Kidney capillary endothelial cell (primary cell): Measurements from ENCODE around the gene EHD1.

Experiments
- DNase-seq: peaks from one replicate; pipeline ENCODE4 v3.0.0-alpha.2; 2018; ENCODE audit warnings: low spot score

The EHD1 gene

DNA sequence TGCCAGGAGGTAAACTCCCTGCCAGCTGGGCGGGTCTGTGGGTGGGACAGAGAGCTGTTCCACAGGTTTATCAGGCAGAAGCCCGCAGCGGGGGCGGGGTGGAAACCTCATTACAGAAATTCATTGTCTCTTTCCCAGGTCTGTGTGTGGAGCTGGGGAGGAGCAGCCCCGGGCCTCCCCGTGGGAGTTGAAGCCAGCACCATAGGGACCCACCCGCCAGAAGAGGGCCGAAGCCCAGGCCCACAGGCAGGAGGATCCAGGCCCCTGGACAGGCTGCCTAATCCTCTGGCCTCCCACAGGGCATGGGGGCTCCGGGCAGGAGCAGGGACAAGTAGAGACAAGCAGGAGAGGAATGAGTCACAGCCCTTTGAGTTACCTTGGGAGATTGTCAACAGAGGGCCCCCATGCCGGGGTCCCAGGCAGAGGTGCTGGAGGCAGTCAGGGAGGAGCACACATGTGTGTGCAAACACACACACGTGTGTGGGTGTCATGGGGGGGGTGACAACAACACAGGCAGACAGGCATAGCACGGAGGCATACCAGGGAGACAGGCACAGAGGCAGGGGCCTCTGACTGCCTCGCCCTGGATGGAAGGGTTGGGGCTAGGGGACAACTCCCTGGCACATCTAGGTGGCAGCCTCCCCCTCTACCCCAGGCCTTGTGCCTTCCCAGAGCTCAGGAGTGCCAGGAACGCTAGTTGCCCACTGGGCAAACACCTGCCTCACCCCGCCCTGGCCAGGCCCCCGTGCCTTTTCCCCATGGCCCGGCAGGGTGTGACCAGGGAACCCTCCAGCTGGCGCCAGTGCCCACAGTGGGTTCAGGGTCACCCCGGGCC, 35.4 kb downstream of the EHD1 start:
- no peak for DNase-seq

DNA sequence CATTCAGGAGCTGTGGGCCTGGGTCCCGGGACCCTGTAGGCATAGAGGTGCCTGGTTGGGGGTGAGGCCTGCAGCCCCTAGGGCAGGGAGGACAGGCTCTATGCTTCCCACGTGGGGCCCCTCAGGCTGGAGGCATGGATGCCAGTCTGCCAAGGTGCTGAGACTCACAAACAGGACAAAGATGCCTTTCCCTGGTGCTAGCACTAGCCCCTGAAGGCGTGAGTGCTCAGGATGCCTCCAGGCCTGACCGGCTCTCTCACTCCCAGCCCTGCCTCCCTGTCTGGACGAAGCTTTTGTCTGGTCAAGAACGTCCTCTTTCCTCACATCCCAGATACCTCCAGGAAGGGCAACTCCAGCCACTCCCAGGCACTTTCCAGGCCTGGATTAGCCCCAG, 36.1 kb downstream of the EHD1 start:
- no peak for DNase-seq

DNA sequence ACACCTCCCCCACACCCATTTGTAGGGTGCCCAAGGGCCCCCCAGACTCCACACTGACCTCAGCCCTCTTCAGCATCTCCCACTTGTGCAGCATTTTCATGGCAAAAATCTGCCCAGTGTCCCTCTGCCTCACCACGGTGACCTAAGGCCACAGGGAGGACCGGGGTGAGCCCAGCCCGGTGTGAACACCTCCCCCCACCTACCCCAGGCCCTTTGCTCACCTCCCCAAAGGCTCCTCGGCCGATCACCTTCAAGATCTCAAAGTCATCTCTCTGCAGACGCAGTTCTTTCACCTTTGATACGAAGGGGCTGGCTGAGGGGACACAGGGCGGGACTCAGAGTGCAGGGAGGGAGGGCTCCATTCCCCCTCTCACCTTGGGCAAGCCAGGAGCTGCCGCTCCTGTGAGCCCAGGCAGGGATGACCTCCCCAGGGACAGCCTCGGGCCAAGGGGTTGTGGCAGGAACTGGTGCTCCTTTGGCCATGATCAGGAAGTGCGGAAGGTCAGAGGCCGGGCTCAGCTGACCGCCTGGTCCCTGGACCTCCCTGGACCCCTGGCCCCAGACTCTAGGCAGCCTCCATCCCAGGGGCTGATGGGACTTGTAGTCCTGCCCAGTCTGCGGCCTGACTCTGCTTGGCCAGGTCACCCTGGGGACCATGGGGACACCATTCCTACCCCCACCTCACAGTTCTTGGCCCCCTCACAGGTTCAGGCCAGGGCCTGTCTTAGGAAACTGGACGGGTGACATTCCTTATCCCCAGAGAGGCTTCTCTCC, 36.6 kb downstream of the EHD1 start:
- no peak for DNase-seq

DNA sequence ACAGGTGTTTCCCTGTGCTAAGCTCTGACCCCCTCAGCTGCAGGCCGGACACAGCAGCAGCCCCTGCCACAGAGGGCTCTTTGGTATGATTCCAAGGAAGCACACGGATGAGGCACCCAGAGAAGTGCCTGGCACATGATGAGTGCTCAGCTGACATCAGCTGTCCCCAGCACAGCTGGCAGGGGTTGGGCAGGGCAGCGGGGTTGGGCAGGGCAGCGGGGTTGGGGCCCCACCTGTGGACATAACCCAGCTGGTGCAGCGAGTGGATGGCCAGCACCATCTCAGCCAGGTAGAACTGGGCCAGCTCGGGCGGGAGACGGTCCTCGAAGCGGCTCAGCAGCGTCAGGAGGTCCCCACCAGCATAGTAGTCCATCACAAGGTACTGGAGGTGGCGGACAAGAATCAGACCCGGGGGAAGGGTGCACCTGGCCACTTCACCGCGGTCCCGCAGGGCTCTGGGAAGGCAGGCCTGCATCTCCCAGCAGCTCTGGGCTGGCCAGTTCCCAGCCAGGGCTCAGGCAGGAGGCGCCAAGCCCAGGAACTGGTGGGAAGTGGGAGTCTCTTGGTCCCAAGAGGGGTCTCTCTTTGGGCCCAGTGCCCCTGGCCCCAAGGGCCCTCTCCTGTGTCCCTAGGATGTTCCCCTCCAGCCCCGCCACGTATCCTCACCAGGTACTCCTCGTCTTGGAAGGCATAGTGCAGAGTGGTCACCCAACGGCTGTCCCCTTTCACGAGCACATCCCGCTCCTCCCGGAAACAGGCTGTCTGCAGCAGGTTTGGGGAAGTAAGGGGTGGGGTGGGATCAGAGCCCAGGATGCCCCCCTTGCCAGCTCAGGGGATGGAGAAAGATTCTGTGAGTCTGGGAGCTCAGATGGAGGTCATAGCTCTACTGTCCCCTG, 38.3 kb downstream of the EHD1 start:
- DNase-seq: no peak

DNA sequence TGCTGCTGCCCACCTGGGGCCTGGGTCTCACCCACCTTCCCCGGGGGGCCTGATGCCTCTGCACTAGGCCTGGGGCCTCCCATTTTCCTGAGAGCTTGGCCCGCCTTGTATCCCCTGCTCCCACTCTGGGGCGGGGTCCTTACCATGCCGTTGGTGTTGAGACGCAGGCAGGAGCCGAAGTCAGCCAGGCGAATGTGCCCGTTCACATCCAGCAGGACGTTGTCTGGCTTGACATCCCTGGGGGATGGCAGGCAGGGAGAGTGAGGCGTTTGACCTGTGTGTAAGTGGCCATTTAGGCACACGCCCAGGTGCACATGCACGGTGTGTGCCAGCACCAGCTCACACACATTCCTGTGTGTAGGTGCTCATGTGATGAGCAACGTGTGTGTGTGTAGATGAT, 39.1 kb downstream of the EHD1 start:
- DNase-seq: no peak

DNA sequence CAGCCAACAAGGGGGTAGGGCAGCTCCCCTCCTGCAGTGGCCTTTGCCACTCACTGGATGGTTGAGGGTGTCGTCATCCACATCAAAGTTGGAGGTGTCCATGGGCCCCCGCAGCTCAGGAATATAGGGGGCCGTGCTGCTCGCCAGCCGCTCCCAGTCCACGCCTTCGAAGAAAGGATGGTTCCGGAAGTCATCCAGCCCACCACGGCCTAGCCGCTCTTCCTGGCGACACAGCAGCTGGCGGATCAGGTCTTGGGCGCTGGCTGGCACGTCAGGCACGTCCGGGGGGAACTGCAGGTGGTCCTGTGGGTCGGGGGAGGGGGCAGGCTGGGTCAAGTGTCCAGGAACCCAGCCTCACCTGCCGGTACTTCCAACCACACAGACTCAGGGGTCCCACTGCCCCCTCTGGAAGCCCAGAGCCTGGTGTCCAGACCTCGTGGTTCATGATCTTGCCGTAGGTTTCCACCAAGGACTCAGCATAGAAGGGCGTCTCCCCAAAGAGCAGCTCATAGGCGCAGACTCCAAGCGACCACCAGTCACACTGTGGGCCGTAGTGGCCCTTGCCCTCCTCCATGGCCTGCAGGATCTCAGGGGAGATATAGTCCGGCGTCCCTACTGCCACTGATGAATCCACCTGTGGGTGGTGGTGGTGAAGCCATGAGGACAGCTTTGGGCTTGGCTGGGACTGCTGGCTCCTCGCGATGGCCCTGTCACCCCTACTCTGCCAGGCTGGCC, 39.7 kb downstream of the EHD1 start:
- no peak for DNase-seq

DNA sequence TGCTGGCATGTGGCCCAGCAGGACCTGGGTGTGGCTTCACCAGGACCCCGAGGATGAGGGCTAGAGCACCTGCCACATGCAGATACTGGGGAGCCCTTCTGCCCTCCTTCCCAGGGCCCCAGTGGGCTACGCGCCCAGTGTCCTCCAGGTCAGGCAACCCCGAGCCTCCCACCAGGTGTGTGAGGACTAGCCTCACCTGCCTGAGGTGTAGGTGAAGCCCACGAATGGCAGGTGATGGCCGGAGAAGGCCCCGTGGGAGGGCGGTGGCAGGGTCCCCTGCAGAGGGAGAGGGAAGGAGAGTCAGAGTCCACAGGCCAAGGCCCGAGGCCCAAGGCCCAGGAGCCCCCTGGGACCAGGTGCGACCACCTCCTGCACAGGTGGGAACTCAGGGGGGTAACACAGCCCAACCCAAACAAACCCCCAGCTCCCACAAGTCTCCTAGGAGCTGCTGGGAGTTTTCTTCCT, 40.5 kb downstream of the EHD1 start:
- DNase-seq: no peak

DNA sequence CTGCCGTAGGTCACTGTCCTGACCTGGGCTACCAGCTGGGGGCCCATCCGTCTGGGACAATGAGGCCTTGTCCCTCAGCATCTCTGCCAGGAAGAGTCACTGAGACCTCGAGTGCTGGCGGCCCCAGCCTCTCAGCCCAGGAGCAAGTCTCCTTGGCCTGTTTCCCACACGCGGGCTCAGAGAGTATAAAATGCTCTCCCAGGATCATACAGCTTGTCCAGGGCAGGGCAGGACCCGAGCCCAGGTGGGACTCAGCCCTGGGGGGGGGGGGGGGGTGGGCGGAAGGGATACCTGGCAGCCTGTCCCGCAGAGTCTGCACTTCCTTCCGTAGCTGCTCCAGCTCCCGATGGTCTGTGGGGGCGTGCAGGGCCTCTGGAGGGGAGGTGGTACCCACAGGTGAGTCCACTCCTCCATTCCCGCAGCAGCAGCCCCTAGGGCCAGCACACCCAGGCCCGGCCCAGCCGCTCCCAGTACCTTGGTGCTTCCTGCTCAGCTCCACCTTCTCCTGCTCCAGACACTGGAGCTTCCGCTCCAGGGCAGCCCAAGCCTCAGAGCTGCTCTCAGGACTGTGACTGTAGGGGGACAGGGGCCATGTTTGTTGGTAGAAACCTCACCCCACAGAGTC, 41.9 kb downstream of the EHD1 start:
- DNase-seq: no peak

DNA sequence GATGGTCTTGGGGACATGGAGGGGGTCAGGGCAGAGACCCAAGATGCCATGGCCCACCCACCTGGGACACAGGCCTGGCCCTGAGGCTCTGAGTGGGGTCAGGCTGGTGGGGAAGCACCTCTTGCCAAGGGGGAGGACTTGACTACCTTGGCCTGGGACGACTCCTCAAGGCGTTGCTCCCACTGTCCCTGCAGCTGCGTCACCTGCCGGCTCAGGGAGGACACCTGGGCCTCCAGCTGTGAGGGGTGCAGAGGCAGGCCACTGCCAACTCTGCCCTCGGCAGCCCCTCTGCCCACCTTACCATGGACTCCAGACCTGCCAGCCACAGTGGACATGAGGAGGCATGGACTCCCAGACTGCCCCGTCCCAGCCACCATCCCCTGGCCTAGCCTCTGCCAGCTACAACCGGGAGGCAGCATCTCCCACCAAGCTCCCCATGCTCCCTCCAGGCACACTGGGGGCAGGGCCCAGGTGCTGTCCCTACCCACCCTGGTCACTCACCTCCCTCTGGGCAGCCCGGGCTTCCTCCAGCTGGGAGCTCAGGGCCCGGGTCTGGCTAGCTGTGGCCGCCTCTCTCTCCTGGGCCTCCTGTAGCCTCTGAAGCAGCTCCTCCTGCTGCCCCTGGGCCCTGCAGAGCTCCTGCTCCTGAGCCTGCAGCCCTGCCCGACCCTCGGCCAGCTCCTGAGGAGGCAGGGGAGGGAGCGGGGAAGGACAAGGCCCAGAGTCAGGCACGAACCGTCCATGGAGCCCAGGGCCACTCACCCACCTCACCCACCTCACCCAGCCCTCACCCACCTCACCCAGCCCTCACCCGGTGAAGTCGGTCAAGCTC, 42.6 kb downstream of the EHD1 start:
- no peak for DNase-seq

DNA sequence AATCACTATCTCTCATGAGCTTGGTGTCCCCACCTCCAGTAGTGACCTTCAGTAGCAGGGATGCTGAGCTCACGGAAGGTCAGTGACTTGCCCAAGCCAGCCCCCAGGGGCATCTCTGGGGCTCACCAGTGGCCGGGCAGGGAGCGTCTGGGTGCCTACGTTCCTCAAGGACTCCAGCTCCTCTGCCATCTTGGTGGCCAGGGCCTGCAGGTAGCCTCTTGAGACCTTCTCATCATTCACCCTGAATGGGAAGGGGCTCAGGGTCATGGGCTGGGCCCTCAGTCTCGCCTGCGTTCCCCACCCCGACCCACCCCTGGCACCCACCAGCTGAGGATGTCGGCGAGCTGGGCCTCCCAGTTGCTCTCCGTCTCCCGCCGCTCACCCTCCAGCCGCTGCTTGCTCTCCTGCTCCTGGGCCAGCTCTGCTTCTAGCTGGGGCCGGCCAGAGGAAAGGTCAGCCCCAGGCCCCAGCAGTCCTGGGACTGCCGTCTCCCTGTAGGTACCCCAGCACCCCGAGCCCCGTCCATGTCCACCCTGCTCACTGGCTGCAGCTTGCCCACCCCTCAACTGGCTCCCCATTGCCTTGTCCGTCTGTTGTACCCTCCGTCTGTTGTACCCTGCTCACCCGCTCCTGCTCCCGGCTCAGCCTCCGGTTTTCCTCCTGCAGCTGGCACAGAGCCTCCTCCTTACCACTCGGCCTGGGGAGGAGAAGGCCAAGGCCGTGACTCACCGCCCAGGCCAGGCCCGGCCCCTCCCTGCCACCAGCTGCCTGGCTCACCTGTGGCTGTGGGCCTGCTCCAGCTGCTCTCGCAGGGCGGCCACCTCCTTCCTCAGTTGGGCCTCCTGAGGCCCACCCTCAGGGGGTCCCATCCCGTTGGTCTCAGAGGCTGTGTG, 43.5 kb downstream of the EHD1 start:
- no peak for DNase-seq

DNA sequence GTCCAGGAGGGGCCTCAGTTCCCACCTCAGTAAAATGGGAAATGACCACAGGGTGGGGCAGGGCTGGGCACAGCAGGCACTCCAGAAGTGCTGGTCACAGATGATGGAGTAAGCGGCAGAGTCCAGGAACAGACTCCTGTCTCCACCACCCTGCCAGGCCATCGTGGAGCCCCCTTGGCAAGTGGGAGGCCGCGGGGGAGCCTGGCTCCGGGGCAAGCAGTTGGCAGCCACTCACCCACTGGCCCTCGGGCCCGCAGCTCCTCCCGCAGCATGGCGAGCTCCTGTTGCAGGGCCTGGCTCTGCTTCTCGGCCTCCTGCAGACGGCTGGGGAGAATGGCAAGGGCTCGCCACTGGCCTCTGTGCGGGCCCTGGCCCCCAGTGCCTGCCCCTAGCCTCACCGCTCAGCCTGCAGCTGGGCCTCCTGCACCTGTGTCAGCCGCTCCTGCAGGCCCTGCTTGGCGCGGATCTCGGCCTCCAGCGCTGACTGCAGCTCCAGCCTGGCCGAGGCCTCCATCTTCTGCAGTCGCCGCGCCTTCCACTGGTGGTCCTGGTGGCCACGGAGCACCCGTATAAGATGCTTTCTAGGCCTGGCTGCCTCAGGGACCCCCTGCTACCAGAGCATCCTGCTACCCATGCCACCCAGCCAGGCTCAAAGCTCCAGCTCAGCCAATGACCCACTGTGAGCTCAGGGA, 44.2 kb downstream of the EHD1 start:
- no peak for DNase-seq

DNA sequence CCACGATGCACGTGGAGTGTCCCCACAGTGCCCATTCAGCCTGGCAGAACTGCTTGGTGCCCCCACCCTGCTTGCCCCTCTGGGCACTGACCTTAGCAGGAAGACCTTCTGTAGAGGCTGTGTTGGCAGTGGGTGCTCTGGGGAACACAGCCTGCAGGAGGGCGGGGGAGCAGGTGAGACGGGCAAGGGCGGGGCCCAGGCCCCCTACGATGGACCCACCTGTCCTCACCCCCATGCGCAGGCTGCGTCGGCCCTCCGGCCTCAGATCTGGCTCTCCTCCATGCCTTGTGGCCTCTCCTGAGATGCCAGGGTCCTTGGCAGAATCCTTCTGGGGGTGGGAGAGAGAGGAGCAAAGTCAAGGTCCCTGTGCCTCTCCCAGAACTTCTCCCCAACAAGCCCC, 44.9 kb downstream of the EHD1 start:
- DNase-seq: no peak

DNA sequence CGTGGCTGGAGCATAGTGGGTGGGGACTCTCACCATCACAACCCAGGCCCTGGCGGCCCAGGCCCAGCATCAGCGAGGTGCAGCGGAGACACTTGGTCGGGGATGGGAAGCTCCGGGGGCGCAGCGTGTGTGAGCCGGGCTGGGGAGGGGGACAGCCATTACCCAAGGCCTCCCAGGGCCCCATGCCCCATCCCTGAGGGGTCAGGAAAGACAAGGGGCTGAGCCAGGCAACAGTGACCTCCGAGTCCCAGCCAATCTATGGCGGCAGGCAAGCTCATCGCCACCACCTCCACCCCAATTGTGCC, 45.3 kb downstream of the EHD1 start:
- DNase-seq: no peak

DNA sequence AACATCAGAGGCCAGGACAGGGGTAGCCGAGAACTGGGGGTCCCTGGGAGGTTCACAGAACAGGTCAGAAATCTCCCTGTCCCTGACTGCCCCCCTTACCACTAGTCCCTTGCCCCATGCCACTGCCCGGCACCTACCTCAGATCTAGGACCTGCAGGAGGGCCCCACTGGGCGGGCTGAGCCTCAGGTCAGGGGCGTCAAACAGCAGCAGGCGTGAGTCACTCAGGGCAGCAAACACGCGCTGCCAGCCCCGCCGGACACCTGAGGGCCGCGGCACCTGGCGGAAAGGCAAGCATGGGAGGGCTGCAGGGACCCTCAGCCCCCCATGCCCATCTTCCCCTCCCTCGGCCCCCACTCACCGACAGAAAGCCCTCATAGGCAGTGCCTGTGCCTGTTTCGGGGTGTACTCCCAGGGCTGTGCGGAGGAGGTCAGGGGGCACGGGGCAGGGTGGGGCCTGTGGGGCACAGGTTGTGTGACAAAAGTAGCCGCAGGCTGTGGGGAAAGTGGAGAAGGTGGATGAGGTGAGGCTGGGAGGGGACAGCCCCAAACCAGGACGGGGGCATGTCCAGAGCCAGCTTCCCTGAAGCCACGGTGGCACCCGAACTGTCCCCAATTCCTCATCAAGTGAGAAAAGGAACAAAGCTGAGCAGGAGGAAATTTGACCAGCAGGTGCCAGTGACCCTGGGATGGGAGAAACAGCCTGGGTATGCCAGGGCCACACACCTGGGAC, 45.8 kb downstream of the EHD1 start:
- DNase-seq: no peak

DNA sequence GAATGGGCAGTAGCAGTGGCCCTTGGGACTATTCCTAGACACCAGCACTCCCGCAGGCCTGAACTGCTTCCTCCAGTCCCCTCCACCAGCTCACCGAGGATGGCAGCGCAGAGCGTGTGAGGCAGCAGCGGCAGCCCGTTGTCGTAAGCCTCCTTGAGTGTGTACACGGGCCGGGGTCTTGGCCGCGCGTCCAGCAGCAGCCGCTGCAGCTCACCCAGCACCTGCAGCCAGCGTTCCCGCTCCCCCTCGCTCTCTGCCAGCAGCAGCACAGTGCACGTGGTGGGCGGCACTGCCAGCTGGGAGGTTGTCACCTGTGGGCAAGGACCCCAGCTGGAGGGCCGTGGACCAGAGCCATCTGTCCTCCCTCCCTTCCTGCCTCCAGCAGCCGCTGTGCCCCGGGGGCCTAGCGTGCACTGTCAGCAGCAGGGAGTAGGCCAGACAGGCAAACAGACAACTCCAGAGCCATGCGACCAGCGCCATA, 47.0 kb downstream of the EHD1 start:
- no peak for DNase-seq

DNA sequence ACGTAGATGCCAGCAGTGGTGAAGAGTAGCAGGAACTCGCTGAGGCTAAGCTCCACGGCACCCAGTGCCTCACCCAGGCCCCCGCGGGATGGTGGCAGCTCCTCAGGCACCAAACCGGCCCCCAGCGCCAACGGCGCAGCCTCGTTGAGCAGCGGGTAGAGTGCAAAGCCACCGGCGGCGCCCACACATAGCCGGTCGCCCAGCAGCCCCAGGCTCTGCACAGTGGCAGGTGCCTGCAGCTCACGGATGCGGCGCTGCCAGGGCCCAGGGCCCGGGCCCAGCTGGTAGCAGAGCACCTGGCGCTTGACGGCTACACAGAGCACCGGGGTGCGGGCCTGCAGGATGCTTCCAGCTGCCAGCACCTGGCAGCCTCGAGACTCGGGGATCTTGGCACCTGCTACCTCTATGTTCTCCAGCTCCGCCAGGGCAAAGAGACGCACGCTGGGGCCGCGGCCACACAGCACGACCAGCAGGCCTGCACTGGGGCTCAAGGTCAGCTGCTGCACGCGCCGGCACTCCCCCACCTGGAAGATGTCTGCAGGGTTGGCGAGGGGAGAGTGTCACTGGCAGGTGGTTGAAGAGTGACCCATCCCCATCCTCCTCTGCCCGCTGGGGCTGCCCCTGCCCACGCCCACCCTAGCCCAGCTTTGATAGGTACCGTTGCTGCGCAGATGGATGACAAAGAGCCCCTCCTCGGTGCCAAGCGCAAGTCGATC, 48.7 kb downstream of the EHD1 start:
- no peak for DNase-seq

DNA sequence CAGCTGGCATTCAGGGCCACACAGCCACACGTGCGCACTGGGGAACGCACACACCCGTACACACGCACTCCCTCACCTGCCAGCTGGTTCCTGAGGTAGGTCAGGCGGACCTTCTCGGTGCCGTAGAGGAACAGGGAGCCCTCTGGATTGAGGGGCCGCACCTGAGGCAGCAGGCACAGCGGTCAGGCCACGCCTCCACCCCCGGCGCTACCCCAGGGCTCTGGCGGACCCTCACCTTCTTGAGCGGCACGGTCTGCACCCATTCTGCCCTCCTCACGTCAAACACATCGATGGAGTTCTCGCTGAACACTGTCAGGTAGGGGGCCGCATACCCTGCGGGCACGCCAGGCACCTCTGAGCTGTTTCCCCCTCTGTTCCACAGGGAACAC, 51.0 kb downstream of the EHD1 start:
- no peak for DNase-seq
